GM12873 (cell line): ENCODE measurements around the gene GRM4.

Experiments used
- TF ChIP-seq, protein P1 (sequence below): IDR thresholded peaks from 2 replicates; pipeline ENCODE4 v1.5.1; 2012; ENCODE audit warnings: low read depth, mild to moderate bottlenecking, moderate library complexity, low read length, control low read depth; ENCODE audit not compliant: insufficient read depth; ENCODE audit errors: missing control alignments

The GRM4 gene

DNA sequence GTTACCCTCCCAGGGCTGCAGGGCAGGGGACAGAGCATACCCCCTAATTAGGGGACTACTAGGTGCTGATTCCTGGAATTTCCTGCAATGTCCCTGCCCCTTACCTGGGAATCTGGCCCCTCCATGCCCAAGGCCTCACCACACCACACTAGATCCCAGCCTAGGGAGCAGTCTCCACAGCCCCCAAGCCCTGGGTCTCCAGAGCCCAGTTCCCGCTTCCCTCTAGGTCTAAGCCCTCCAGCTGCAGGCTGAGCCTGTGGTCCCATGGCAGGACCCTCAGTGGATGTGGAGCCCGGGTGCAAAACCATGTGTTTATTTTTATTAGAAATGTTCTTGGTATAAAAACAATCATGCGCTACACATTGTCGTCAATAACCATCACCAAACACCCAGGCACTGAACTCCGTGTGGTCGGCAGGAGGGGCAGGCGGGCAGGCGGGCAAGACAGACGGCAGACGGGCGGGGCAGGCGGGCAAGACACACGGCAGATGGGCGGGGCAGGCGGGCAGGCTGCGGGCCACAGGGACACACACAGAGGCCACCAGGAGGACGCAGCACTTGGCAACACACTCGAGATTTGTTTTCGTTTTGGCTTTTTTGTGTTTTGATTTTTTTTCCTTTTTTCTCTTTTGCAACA is 124.2 kb downstream of the GRM4 start:
- TF ChIP-seq, protein P1, sequence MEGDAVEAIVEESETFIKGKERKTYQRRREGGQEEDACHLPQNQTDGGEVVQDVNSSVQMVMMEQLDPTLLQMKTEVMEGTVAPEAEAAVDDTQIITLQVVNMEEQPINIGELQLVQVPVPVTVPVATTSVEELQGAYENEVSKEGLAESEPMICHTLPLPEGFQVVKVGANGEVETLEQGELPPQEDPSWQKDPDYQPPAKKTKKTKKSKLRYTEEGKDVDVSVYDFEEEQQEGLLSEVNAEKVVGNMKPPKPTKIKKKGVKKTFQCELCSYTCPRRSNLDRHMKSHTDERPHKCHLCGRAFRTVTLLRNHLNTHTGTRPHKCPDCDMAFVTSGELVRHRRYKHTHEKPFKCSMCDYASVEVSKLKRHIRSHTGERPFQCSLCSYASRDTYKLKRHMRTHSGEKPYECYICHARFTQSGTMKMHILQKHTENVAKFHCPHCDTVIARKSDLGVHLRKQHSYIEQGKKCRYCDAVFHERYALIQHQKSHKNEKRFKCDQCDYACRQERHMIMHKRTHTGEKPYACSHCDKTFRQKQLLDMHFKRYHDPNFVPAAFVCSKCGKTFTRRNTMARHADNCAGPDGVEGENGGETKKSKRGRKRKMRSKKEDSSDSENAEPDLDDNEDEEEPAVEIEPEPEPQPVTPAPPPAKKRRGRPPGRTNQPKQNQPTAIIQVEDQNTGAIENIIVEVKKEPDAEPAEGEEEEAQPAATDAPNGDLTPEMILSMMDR: no peak

DNA sequence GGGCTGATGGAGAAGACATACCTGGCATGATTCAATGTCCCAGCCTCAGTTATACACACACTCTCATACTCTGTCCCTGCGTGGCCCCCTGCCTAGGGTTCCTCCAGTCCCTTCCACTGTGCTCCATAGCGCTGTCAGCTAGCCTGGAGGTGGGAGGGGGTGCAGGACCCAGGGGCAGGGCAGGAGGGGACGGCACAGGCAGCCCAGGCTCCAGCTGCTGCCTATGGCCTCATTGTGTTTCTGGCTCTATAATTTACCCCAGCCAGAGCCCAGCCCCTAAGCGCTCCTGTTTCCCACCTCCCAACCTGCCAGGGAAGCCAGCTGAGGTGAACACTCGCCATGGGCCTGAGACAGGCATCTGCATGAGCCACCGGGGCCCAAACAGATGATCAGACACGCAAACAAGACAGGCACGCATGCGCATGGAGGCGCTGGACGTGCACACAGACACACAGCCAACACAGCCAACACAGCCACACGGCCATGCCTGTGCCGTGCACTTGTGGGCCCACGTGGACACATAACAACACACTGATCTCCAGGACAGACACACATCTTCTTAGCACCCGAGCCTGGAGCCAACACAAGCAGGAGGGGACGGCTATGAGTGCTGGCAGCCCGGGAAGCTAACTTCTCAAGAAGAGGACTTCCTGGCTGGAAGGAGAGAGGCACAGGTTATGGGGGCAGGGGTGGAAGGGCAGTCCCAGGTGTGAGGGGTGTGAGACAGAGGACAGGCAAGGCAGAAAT is 124.9 kb downstream of the GRM4 start:
- TF ChIP-seq, protein P1: no peak

DNA sequence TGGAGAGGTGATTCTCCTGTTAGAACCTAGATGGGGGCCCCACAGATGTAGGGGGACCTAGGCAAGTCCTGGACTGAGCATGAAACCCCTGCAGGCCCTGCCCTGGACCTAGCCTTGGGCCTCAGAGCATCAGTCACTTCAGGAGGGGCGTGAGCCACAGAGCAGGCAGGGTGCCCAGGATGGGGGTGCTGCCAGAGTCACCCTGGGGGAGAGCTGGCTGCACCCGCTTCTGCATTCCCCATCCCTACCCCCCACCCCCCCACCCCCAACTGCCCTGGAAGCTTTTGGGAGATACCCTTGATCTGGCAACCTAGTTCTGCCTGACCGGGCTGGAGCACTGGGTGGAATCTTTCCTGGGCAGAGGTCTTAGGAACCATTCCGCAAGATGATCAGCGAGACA is 125.6 kb downstream of the GRM4 start:
- TF ChIP-seq, protein P1: no peak

DNA sequence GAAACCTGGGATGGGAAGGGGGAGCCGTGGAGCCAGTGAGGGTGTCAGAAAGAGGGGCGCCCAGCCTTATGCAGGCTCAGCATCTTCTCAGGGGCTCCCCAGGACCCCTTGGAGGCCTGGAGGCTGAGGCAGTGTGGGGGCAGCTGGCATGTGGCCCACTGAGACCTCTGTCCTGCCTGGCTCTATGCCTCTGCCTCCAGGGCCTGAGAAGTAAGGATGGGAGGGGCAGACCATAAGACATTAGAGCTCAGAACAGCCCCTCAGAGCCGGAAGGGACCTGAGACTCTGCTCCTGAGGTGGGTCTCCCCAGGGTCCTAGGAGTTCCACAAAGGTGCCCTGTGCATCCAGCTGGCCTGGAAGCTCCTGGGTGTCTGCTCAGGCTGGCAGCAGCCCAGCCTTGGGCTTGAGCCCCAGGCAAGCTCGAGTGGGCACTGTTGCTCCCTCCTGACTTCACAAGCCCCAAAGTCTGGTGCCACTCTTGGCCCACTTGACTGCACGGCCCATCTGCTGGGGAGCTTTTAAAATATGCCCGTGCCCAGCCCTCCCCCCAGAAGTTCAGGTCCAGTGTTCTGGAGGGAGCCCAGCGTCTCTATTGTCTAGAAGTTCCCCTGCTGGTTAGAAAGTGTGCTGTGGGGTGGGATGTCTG is 126.8 kb downstream of the GRM4 start:
- TF ChIP-seq, protein P1: no peak

DNA sequence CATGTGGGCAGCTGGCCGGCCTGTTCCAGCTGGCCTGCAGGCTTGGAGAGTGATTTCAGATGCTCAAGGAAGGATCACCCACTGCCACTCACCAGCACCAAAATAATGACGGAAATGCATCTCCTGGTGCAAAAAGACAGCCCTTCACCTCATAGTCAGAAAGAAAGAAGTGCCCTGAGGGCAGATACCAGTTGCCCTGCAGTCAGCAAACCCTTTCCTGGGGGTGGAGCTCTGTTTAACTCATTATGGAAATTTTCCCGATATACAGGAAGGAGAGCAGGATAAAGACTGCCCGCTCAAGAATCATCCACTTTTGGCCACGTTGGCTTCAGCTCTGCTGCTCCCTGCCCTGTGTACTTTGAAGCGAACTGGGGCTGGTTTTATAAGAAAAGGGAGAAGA is 127.9 kb downstream of the GRM4 start:
- TF ChIP-seq, protein P1: no peak

DNA sequence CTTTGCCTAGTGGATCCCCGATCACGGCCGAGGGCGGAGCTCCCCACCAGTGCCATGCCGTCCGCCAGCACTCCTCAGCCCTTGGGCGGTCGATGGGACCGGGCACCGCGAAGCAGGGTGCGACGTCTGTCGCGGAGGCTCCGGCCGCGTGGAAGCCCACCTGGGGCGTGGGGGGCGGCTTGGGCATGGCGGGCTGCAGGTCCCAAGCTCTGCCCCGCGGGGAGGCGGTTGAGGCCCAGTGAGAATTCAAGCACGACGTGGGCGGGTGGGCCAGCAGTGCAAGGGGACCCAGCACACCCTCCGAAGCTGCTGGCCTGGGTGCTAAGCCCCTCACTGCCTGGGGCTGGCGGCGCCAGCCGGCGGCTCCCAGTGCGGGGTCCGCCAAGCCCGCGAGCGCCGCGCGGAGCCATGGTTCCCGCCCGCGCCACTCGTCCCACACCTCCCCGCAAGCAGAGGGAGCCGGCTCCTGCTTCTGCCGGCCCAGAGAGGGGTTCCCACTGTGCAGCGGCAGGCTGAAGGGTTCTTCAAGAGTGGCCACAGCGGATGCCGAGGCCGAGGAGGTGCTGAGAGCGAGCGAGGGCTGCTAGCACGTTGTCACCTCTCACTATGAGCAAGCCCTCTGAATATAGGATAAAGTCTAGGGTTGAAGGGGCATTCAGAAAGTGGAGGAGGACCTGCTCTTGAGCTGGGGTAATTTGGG is 128.6 kb downstream of the GRM4 start:
- TF ChIP-seq, protein P1: no peak

DNA sequence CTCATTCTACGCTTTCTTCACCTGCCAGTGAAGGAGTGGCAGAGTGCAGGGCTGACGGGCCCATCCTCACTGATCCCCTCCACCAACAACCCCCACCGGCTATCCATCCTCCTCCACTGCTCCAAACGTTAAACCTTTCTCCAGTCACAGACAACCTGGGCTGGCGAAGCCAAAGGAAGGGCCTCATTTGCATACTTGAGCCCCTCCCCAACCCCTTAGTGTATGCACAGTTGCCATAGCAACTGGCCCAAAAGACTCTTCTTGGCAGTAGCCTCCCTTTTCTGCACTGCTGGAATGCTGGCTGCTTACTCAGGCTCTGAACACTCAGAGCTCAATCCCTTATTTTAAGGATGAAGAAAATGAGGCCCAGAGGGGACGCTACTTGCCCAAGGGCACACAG is 130.3 kb downstream of the GRM4 start:
- TF ChIP-seq, protein P1: no peak
